Psoas muscle (tissue), 8 donors: ENCODE results near the gene DIAPH1. TPM values are rescaled to one million over a fixed set of nuclear protein-coding genes. Genes with fewer than 3 reads are reported as not detected.
A peak's percentile ranks its signal among the peaks of the same experiment; 100 is the strongest.

Source experiments
- ATAC-seq, 4 donors: fragments of 200-7000 bp; cut with Tn5 transposase; one replicate each; pipeline ENCODE4 v1.9.1; 2020; ENCODE audit warnings: moderate library complexity in 3 of 4, mild to moderate bottlenecking in 2 of 4
- DNase-seq, 2 donors: peaks; one replicate each; pipeline ENCODE4 v3.0.0-alpha.2; 2020
- H3K27ac ChIP-seq: fragments of 200-600 bp; one replicate; pipeline ENCODE4 v1.8.0; 2022
- H3K27me3 ChIP-seq, 3 donors: fragments of 200-600 bp in 1 of 3; one replicate each; pipeline versions ENCODE4 v1.6.1 to v1.8.0; 2013 to 2022; ENCODE audit warnings: low read length in 2 of 3, mild to moderate bottlenecking in 2 of 3, moderate library complexity in 1 of 3; ENCODE audit not compliant: insufficient read depth in 3 of 3
- H3K36me3 ChIP-seq, 2 donors: fragments of 200-600 bp in 1 of 2; one replicate each; pipeline versions ENCODE4 v1.6.1 to v1.8.0; 2013 to 2022; ENCODE audit warnings: low read depth in 1 of 2, mild to moderate bottlenecking in 1 of 2, moderate library complexity in 1 of 2; ENCODE audit not compliant: insufficient read depth in 1 of 2
- H3K4me1 ChIP-seq: fragments of 200-600 bp; one replicate; pipeline ENCODE4 v1.8.0; 2022
- H3K4me3 ChIP-seq: fragments of 200-600 bp; one replicate; pipeline ENCODE4 v1.8.0; 2022; ENCODE audit warnings: mild to moderate bottlenecking
- H3K9me3 ChIP-seq: fragments of 200-600 bp; one replicate; pipeline ENCODE4 v1.8.0; 2022
- WGBS, 3 donors: extraction: QIAGEN DNeasy Blood & Tissue Kit; methylation state at CpG; one replicate each; pipeline versions ENCODE4 v1.1.6 to v1.1.7; 2013; 5-methylcytosine and 5-hydroxymethylcytosine counted together
- intact Hi-C, 2 donors: fragments of 100-400 bp; cut with DNase I; formaldehyde crosslinking; loops; one replicate each; pipeline versions ENCODE4 v1.11.0 to v1.14.2; 2022
- polyA plus RNA-seq, 3 donors: library from polyadenylated mRNA; stranded (reverse); fragments of 200-250 nt; gene quantifications; one replicate each; pipeline ENCODE4 v1.2.3, GENCODE V29; 2013
- total RNA-seq, 4 donors: library from RNA; stranded (reverse); fragmentation: NEBNext Ultra II Directional in 2 of 4; extraction: Animal tissue kit (Norgen Biotek cat#: 25700) in 2 of 4; gene quantifications; one replicate each; pipeline versions ENCODE4 v1.2.1 to v1.2.4, GENCODE V29; 2021 to 2023
- TF ChIP-seq, protein P1 (sequence below): fragments of 200-600 bp; IDR thresholded peaks from one replicate; pipeline ENCODE4 v1.8.0; 2022; ENCODE audit warnings: antibody characterized with exemption
- donor health status: healthy with polysubstance abuse.
- donor health status: DM: no; HTN: no; CAD: no; lungs with moderate emphysema.
- donor health status: Bipolar disorder and iron deficiency.
- donor health status: healthy.
- donor health status: DM: yes; HTN: yes; CAD: no.
- donor health status: DM: no; HTN: no; CAD: no.
- donor health status: DM: no; HTN: no; CAD: no.
- donor health status: DM: yes; HTN: yes; CAD: no.

DIAPH1 gene
- total and polyA plus RNA-seq, 7 donors, result 93.1 to 217 (median 137) TPM

DNA sequence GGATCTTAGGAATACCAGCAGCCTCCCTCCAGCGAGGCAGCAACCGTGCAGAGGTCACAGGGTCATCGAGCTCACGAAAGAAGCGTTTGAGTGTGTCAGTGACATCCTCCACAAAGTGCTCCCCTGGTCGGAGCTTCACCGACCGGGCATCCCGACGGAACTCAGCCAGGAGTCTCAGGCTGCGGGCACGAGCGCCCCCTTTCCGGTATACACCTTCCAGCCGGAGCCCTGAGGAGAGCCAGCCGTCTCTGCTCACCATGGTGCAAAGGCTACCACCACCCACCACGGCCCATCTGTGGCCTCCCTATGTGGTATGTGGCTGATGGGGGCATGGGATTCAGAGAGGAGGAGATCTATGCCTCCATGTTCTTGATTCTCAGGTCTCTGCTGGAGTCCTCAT lies 43.2 kb upstream of the DIAPH1 start:
- Histone ChIP-seq H3K36me3 (peaks cover 0 to 19% of the 10 kb centered on the region in 2 donors), H3K27ac (no peak overlapping the region), H3K4me1 (no peaks in the 10 kb centered on the region), H3K27me3 (no peaks in the 10 kb centered on the region), H3K9me3 (no peaks in the 10 kb centered on the region), H3K4me3 (no peak overlapping the region)
- intact Hi-C loops, result no loop called here
- TF ChIP-seq, protein P1, sequence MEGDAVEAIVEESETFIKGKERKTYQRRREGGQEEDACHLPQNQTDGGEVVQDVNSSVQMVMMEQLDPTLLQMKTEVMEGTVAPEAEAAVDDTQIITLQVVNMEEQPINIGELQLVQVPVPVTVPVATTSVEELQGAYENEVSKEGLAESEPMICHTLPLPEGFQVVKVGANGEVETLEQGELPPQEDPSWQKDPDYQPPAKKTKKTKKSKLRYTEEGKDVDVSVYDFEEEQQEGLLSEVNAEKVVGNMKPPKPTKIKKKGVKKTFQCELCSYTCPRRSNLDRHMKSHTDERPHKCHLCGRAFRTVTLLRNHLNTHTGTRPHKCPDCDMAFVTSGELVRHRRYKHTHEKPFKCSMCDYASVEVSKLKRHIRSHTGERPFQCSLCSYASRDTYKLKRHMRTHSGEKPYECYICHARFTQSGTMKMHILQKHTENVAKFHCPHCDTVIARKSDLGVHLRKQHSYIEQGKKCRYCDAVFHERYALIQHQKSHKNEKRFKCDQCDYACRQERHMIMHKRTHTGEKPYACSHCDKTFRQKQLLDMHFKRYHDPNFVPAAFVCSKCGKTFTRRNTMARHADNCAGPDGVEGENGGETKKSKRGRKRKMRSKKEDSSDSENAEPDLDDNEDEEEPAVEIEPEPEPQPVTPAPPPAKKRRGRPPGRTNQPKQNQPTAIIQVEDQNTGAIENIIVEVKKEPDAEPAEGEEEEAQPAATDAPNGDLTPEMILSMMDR, result no peak
- WGBS, 3 donors, result 75 to 80% (median 76%) methylated on average over 17 of the region's 17 CpGs
- no peak for ATAC-seq
- DNase-seq, result no peak

DNA sequence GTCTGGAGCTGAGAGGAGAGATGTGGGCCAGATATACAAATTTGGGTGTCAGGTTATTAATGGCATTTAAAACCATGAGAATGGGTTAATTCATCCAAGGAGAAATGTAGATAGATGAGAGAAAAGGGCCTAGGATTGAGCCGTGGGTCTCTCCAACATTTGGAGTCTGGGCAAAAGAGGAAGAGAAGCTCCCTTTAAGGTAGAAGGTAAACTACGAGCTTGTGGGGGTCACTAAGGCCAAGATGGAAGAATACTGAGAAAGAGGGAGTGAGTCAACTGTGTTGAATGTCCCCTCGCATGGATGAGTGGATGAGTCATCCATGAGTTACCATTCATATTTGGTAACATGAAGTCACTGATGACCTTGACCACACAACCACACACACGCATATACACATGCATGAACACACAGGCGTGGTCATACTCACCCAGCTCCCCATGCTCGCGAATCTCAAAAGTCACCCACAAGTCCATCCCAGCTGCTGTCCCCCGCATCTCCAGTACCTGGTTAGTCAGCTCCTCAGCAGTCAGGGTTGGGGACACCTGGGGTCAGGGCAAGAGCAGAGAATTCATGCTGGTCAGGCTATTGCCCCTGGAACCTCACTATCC lies 39.2 kb upstream of the DIAPH1 start:
- intact Hi-C loops, result no loop called here
- ATAC-seq (peak in 3 of 4 donors; percentile 41 to 68 (median 56)), DNase-seq (peak in 1 of 2 donors; percentile 19)
- WGBS, 3 donors, result 69 to 76% (median 73%) methylated on average over 8 of the region's 8 CpGs
- Histone ChIP-seq H3K27me3 (no peaks in the 10 kb centered on the region), H3K9me3 (no peaks in the 10 kb centered on the region), H3K27ac (no peak overlapping the region), H3K4me3 (no peak overlapping the region), H3K36me3 (peaks cover 0 to 14% of the 10 kb centered on the region in 2 donors), H3K4me1 (no peaks in the 10 kb centered on the region)
- TF ChIP-seq, protein P1, result no peak

DNA sequence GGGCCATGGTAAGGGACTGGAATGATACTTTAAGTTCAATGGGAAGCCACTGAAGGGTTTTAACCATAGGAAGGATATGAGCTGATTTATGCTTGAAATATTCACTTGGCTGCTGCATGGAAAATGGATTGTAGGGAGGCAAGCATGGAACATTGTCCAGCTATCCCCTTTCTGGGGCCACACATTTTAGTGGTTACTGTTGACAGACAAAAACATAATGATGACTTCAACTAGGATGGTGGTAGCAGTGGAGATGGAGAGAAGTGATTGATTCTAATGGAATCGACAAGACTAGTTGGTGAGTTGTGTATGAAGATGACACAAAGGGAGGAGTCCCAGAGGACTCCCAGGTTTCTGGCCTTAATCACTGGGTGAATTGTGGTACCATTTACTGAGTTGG lies 38.6 kb upstream of the DIAPH1 start:
- H3K27me3 ChIP-seq, result no peaks in the 10 kb centered on the region
- ATAC-seq, result no peak
- no peaks in the 10 kb centered on the region for H3K9me3 ChIP-seq
- H3K27ac ChIP-seq, result no peak overlapping the region
- DNase-seq, result no peak
- TF ChIP-seq, protein P1, result no peak
- intact Hi-C loops, result no loop called here
- H3K4me1 ChIP-seq, result no peaks in the 10 kb centered on the region
- H3K36me3 ChIP-seq, result peaks cover 0 to 14% of the 10 kb centered on the region in 2 donors
- 90 to 97% (median 91%) methylated on average over 1 of the region's 1 CpG for WGBS, 3 donors
- H3K4me3 ChIP-seq, result no peak overlapping the region

DNA sequence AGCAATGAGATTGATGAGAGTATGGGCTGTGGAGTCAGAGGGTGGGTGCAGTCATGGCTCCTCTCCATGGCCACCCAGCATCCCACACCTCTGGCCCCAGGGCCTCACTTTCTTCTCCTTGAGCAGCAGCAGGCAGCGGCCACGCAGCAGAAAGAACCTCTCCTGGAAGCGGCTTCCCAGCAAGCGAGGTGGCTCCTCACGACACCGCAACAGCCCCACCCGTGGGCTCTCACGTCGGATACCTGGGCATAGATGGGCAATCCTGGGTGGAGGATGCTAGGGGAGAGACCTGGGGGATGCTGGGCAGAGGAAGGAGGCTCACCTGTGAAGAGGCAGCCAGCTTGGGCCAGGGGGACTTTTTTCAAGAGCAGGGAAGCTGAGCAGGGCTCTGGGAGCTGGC lies 37.6 kb upstream of the DIAPH1 start:
- H3K36me3 ChIP-seq, result peaks cover 0 to 11% of the 10 kb centered on the region in 2 donors
- WGBS, 3 donors, result 91 to 92% (median 92%) methylated on average over 9 of the region's 9 CpGs
- H3K27me3 ChIP-seq, result no peaks in the 10 kb centered on the region
- DNase-seq, result no peak
- intact Hi-C loops, result no loop called here
- H3K9me3 ChIP-seq, result no peaks in the 10 kb centered on the region
- no peak overlapping the region for H3K27ac ChIP-seq
- TF ChIP-seq, protein P1, result no peak
- H3K4me1 ChIP-seq, result no peaks in the 10 kb centered on the region
- no peak for ATAC-seq
- no peak overlapping the region for H3K4me3 ChIP-seq

DNA sequence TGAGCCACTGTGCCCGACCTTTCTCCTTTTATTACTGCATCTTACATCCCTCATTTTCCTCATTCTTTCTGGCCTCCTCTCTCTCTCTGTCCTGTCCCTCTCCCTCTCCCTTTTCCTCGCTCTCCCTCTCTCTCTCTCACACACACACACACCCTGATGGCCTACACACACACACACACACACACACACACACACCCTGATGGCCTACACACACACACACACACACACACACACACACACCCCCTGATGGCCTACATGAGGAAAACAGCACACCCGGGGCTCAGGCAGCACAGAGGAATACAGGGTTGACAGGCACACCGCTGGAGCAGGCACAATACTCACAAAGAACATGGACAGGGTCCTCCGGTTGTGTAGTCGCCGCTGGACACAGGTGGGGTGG lies 36.2 kb upstream of the DIAPH1 start:
- Histone ChIP-seq H3K4me1 (no peaks in the 10 kb centered on the region), H3K36me3 (peaks cover 0 to 8% of the 10 kb centered on the region in 2 donors), H3K9me3 (no peaks in the 10 kb centered on the region), H3K27me3 (no peaks in the 10 kb centered on the region), H3K27ac (no peak overlapping the region), H3K4me3 (no peak overlapping the region)
- intact Hi-C loops, result no loop called here
- DNase-seq (no peak), ATAC-seq (no peak)
- 78 to 81% (median 79%) methylated on average over 7 of the region's 7 CpGs for WGBS, 3 donors
- TF ChIP-seq, protein P1, result no peak
